Measurements from ENCODE around the gene LRRC10B.
"Not testable (repeated sequence)": the region's sequence is repeated elsewhere in the genome, so short reads cannot be mapped to it uniquely, and the experiment has no call there.

LRRC10B gene

GRCh38 chr11:61477727-61478148, 30.8 kb upstream of the LRRC10B start:
- Histone ChIP-seq H4K12ac (ENCODE audit: low read depth, low read length) (no peak overlapping the region), H3K4me1 (ENCODE audit: control insufficient read depth in 1 of 2, insufficient read depth in 2 of 2, low read length in 2 of 2) (peaks cover 12 to 18% of the 10 kb centered on the region in 2 experiments), H3K27ac (ENCODE audit: low read depth, low read length) (no peak overlapping the region), H2BK120ac (ENCODE audit: insufficient read depth, low read length, poor library complexity) (no peak overlapping the region), H2AFZ (ENCODE audit: insufficient read depth, low read length, poor library complexity) (no peak overlapping the region), H3K27me3 (ENCODE audit: insufficient read depth, low read length) (no peaks in the 10 kb centered on the region), H4K8ac (ENCODE audit: low read depth, low read length) (peak overlapping the region; percentile 49), H3K79me1 (ENCODE audit: low read length) (peaks cover 2% of the 10 kb centered on the region), H2BK5ac (ENCODE audit: low read depth, low read length, poor library complexity) (no peak overlapping the region), H3K4ac (ENCODE audit: low read depth, low read length) (no peak overlapping the region), H3K4me2 (ENCODE audit: low read length) (no peak overlapping the region), H3K4me3 (ENCODE audit: low read depth, low read length) (no peak overlapping the region), H3K79me2 (ENCODE audit: control insufficient read depth, insufficient read depth, low read length, poor library complexity) (no peaks in the 10 kb centered on the region), H3K23ac (ENCODE audit: low read length) (no peak overlapping the region), H2BK12ac (ENCODE audit: low read length) (no peak overlapping the region), H3K9ac (ENCODE audit: low read length) (no peak overlapping the region), H3K36me3 (ENCODE audit: control insufficient read depth in 1 of 2, insufficient read depth in 2 of 2, low read length in 2 of 2) (no peaks in the 10 kb centered on the region), H2AK5ac (ENCODE audit: low read length) (peak overlapping the region; percentile 66), H3K14ac (ENCODE audit: low read length) (peak overlapping the region; percentile 32), H4K91ac (ENCODE audit: low read depth, low read length) (no peak overlapping the region), H3K18ac (ENCODE audit: low read length) (no peak overlapping the region), H3K9me3 (ENCODE audit: insufficient read depth, low read depth, low read length) (no peaks in the 10 kb centered on the region)
- no CpG with 5 or more reads among the region's 18 CpGs for WGBS (ENCODE audit: extremely low coverage, insufficient coverage, insufficient read length)
- peak; percentile 13 to 56 for DNase-seq

- not testable (repeated sequence) for H3K9ac ChIP-seq (ENCODE audit: low read length); H4K8ac ChIP-seq (ENCODE audit: low read depth, low read length); DNase-seq; H2AK5ac ChIP-seq (ENCODE audit: low read length); H4K91ac ChIP-seq (ENCODE audit: low read depth, low read length); H3K79me2 ChIP-seq (ENCODE audit: control insufficient read depth, insufficient read depth, low read length, poor library complexity); H2AFZ ChIP-seq (ENCODE audit: insufficient read depth, low read length, poor library complexity); H3K27ac ChIP-seq (ENCODE audit: low read depth, low read length); H2BK12ac ChIP-seq (ENCODE audit: low read length); H3K4ac ChIP-seq (ENCODE audit: low read depth, low read length); H3K18ac ChIP-seq (ENCODE audit: low read length); H3K23ac ChIP-seq (ENCODE audit: low read length); H3K9me3 ChIP-seq (ENCODE audit: insufficient read depth, low read depth, low read length); H2BK120ac ChIP-seq (ENCODE audit: insufficient read depth, low read length, poor library complexity); H3K14ac ChIP-seq (ENCODE audit: low read length); H3K4me3 ChIP-seq (ENCODE audit: low read depth, low read length); H3K4me2 ChIP-seq (ENCODE audit: low read length); H4K12ac ChIP-seq (ENCODE audit: low read depth, low read length); H3K36me3 ChIP-seq (ENCODE audit: control insufficient read depth in 1 of 2, insufficient read depth in 2 of 2, low read length in 2 of 2); H2BK5ac ChIP-seq (ENCODE audit: low read depth, low read length, poor library complexity); H3K79me1 ChIP-seq (ENCODE audit: low read length); H3K27me3 ChIP-seq (ENCODE audit: insufficient read depth, low read length)
- no CpG with 5 or more reads among the region's 11 CpGs for WGBS (ENCODE audit: extremely low coverage, insufficient coverage, insufficient read length)
- peaks cover 8 to 15% of the 10 kb centered on the region in 2 experiments for H3K4me1 ChIP-seq (ENCODE audit: control insufficient read depth in 1 of 2, insufficient read depth in 2 of 2, low read length in 2 of 2)
Observed at GRCh38 chr11:61479360-61480058, 29.0 kb upstream of the LRRC10B start.

DNA sequence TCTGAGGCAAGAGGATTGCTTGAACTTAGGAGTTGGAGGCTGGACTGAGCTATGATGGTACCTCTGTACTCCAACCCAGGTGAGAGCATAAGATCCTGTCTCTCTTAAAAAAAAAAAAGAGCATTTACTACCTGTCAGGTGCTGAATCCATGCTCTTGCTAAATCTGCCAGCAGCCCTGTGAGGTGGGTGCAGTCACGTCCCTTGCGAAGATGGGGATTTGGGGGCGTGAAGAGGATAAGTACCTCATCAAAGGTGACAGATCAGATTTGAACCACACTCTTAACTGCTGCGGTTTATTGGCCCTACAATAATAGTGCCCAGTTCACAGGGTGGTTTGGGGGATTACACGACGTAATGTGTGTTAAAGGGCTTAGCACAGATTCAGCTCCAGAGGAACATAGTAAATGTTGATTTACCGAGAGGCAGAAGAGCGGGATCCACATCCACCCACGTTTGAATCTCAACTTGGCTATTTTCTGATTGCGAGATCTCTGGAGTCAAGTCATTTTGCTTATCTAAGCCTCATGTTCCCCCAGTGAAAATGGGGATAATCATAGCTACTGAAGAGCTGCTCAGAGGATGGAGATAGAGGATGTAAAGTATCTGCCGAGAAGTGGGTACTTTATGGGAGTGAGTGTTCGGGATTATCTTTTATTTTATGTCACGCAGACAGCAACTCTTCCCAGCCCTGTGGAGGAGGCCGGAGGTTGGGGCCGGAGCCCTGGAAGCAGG, 28.1 kb upstream of the LRRC10B start:
- DNase-seq, result no peak
- Histone ChIP-seq H4K91ac (ENCODE audit: low read depth, low read length) (no peak overlapping the region), H3K4me1 (ENCODE audit: control insufficient read depth in 1 of 2, insufficient read depth in 2 of 2, low read length in 2 of 2) (peaks cover 8 to 13% of the 10 kb centered on the region in 2 experiments), H3K4me2 (ENCODE audit: low read length) (no peak overlapping the region), H2AK5ac (ENCODE audit: low read length) (no peak overlapping the region), H3K4me3 (ENCODE audit: low read depth, low read length) (no peak overlapping the region), H3K9ac (ENCODE audit: low read length) (no peak overlapping the region), H4K12ac (ENCODE audit: low read depth, low read length) (no peak overlapping the region), H3K9me3 (ENCODE audit: insufficient read depth, low read depth, low read length) (peaks cover under 1% of the 10 kb centered on the region), H4K8ac (ENCODE audit: low read depth, low read length) (no peak overlapping the region), H3K27ac (ENCODE audit: low read depth, low read length) (no peak overlapping the region), H2AFZ (ENCODE audit: insufficient read depth, low read length, poor library complexity) (no peak overlapping the region), H3K27me3 (ENCODE audit: insufficient read depth, low read length) (no peaks in the 10 kb centered on the region), H3K23ac (ENCODE audit: low read length) (no peak overlapping the region), H3K79me1 (ENCODE audit: low read length) (no peaks in the 10 kb centered on the region), H3K4ac (ENCODE audit: low read depth, low read length) (no peak overlapping the region), H2BK120ac (ENCODE audit: insufficient read depth, low read length, poor library complexity) (no peak overlapping the region), H2BK12ac (ENCODE audit: low read length) (no peak overlapping the region), H3K14ac (ENCODE audit: low read length) (no peak overlapping the region), H3K18ac (ENCODE audit: low read length) (no peak overlapping the region), H3K79me2 (ENCODE audit: control insufficient read depth, insufficient read depth, low read length, poor library complexity) (no peaks in the 10 kb centered on the region), H2BK5ac (ENCODE audit: low read depth, low read length, poor library complexity) (no peak overlapping the region), H3K36me3 (ENCODE audit: control insufficient read depth in 1 of 2, insufficient read depth in 2 of 2, low read length in 2 of 2) (no peaks in the 10 kb centered on the region)
- no CpG with 5 or more reads among the region's 15 CpGs for WGBS (ENCODE audit: extremely low coverage, insufficient coverage, insufficient read length)

GRCh38 chr11:61480994-61481335, 27.6 kb upstream of the LRRC10B start:
- no peak overlapping the region for H3K14ac ChIP-seq (ENCODE audit: low read length)
- H2BK5ac ChIP-seq (ENCODE audit: low read depth, low read length, poor library complexity), result no peak overlapping the region
- no peaks in the 10 kb centered on the region for H3K79me2 ChIP-seq (ENCODE audit: control insufficient read depth, insufficient read depth, low read length, poor library complexity)
- H3K23ac ChIP-seq (ENCODE audit: low read length), result no peak overlapping the region
- H4K91ac ChIP-seq (ENCODE audit: low read depth, low read length), result no peak overlapping the region
- peaks cover 2% of the 10 kb centered on the region for H3K9me3 ChIP-seq (ENCODE audit: insufficient read depth, low read depth, low read length)
- no peak overlapping the region for H4K8ac ChIP-seq (ENCODE audit: low read depth, low read length)
- H2AFZ ChIP-seq (ENCODE audit: insufficient read depth, low read length, poor library complexity), result no peak overlapping the region
- no peak overlapping the region for H3K4me3 ChIP-seq (ENCODE audit: low read depth, low read length)
- no peak overlapping the region for H3K18ac ChIP-seq (ENCODE audit: low read length)
- H2AK5ac ChIP-seq (ENCODE audit: low read length), result no peak overlapping the region
- H2BK12ac ChIP-seq (ENCODE audit: low read length), result no peak overlapping the region
- peak in 1 of 2 donors; percentile 18 for DNase-seq
- no peak overlapping the region for H3K27ac ChIP-seq (ENCODE audit: low read depth, low read length)
- no peaks in the 10 kb centered on the region for H3K79me1 ChIP-seq (ENCODE audit: low read length)
- no peaks in the 10 kb centered on the region for H3K27me3 ChIP-seq (ENCODE audit: insufficient read depth, low read length)
- H2BK120ac ChIP-seq (ENCODE audit: insufficient read depth, low read length, poor library complexity), result no peak overlapping the region
- H3K36me3 ChIP-seq (ENCODE audit: control insufficient read depth in 1 of 2, insufficient read depth in 2 of 2, low read length in 2 of 2), result no peaks in the 10 kb centered on the region
- H3K4ac ChIP-seq (ENCODE audit: low read depth, low read length), result no peak overlapping the region
- no peak overlapping the region for H3K4me2 ChIP-seq (ENCODE audit: low read length)
- no peak overlapping the region for H4K12ac ChIP-seq (ENCODE audit: low read depth, low read length)
- H3K4me1 ChIP-seq (ENCODE audit: control insufficient read depth in 1 of 2, insufficient read depth in 2 of 2, low read length in 2 of 2), result peaks cover 8 to 13% of the 10 kb centered on the region in 2 experiments
- WGBS (ENCODE audit: extremely low coverage, insufficient coverage, insufficient read length), result no CpG with 5 or more reads among the region's 7 CpGs
- H3K9ac ChIP-seq (ENCODE audit: low read length), result no peak overlapping the region

Measured in trophoblast cell (in vitro differentiated cells and primary cell).